ENCODE results near the gene ANKLE1.

The ANKLE1 gene

GRCh38 chr19:17240826-17241399, 40.8 kb upstream of the ANKLE1 start:
- no peaks in the 10 kb centered on the region for H3K27me3 ChIP-seq (ENCODE audit: control insufficient read depth in 1 of 2, insufficient read depth in 2 of 2, low read length in 2 of 2)
- H3K9me3 ChIP-seq (ENCODE audit: control insufficient read depth in 1 of 2, low read length in 2 of 2), result no peaks in the 10 kb centered on the region
- peak overlapping the region; percentile 43 to 48 for H3K9ac ChIP-seq (ENCODE audit: low read depth in 1 of 2, low read length in 2 of 2)
- H3K4me1 ChIP-seq (ENCODE audit: control insufficient read depth in 1 of 2, insufficient read depth in 2 of 2, low read length in 2 of 2), result peaks cover 43 to 48% of the 10 kb centered on the region in 2 donors
- H3K27ac ChIP-seq (ENCODE audit: low read depth, low read length), result peak overlapping the region; percentile 10
- H3K4me3 ChIP-seq (ENCODE audit: low read depth in 1 of 2, low read length in 2 of 2), result peak overlapping the region in 1 of 2 donors; percentile 29
- peaks cover 7 to 17% of the 10 kb centered on the region in 2 donors for H3K36me3 ChIP-seq (ENCODE audit: control insufficient read depth in 1 of 2, insufficient read depth in 2 of 2, low read length in 2 of 2)

- H3K4me3 ChIP-seq (ENCODE audit: low read depth in 1 of 2, low read length in 2 of 2), result peak overlapping the region; percentile 89
- H3K9ac ChIP-seq (ENCODE audit: low read depth in 1 of 2, low read length in 2 of 2), result peak overlapping the region; percentile 74 to 89
- peaks cover 7 to 16% of the 10 kb centered on the region in 2 donors for H3K36me3 ChIP-seq (ENCODE audit: control insufficient read depth in 1 of 2, insufficient read depth in 2 of 2, low read length in 2 of 2)
- peaks cover 46 to 52% of the 10 kb centered on the region in 2 donors for H3K4me1 ChIP-seq (ENCODE audit: control insufficient read depth in 1 of 2, insufficient read depth in 2 of 2, low read length in 2 of 2)
- H3K27me3 ChIP-seq (ENCODE audit: control insufficient read depth in 1 of 2, insufficient read depth in 2 of 2, low read length in 2 of 2), result no peaks in the 10 kb centered on the region
- no peak overlapping the region for H3K27ac ChIP-seq (ENCODE audit: low read depth, low read length)
- H3K9me3 ChIP-seq (ENCODE audit: control insufficient read depth in 1 of 2, low read length in 2 of 2), result no peaks in the 10 kb centered on the region
Measured at GRCh38 chr19:17242431-17243208, 39.1 kb upstream of the ANKLE1 start.

- Histone ChIP-seq H3K36me3 (ENCODE audit: control insufficient read depth in 1 of 2, insufficient read depth in 2 of 2, low read length in 2 of 2) (peaks cover 1 to 9% of the 10 kb centered on the region in 2 donors), H3K4me1 (ENCODE audit: control insufficient read depth in 1 of 2, insufficient read depth in 2 of 2, low read length in 2 of 2) (peaks cover 46 to 59% of the 10 kb centered on the region in 2 donors), H3K4me3 (ENCODE audit: low read depth in 1 of 2, low read length in 2 of 2) (peak overlapping the region; percentile 89), H3K9ac (ENCODE audit: low read depth in 1 of 2, low read length in 2 of 2) (peak overlapping the region; percentile 74 to 89), H3K27me3 (ENCODE audit: control insufficient read depth in 1 of 2, insufficient read depth in 2 of 2, low read length in 2 of 2) (no peaks in the 10 kb centered on the region), H3K27ac (ENCODE audit: low read depth, low read length) (peak overlapping the region; percentile 70), H3K9me3 (ENCODE audit: control insufficient read depth in 1 of 2, low read length in 2 of 2) (no peaks in the 10 kb centered on the region)
Measured at GRCh38 chr19:17243211-17243829, 38.4 kb upstream of the ANKLE1 start.

GRCh38 chr19:17243830-17244617, 37.7 kb upstream of the ANKLE1 start:
- Histone ChIP-seq H3K9ac (ENCODE audit: low read depth in 1 of 2, low read length in 2 of 2) (peak overlapping the region; percentile 74 to 89), H3K4me3 (ENCODE audit: low read depth in 1 of 2, low read length in 2 of 2) (peak overlapping the region; percentile 89), H3K27me3 (ENCODE audit: control insufficient read depth in 1 of 2, insufficient read depth in 2 of 2, low read length in 2 of 2) (no peaks in the 10 kb centered on the region), H3K36me3 (ENCODE audit: control insufficient read depth in 1 of 2, insufficient read depth in 2 of 2, low read length in 2 of 2) (peaks cover 0 to 5% of the 10 kb centered on the region in 2 donors), H3K27ac (ENCODE audit: low read depth, low read length) (peak overlapping the region; percentile 70), H3K9me3 (ENCODE audit: control insufficient read depth in 1 of 2, low read length in 2 of 2) (no peaks in the 10 kb centered on the region), H3K4me1 (ENCODE audit: control insufficient read depth in 1 of 2, insufficient read depth in 2 of 2, low read length in 2 of 2) (peaks cover 49 to 64% of the 10 kb centered on the region in 2 donors)

- Histone ChIP-seq H3K9ac (ENCODE audit: low read depth in 1 of 2, low read length in 2 of 2) (peak overlapping the region; percentile 70 to 89), H3K9me3 (ENCODE audit: control insufficient read depth in 1 of 2, low read length in 2 of 2) (no peaks in the 10 kb centered on the region), H3K27ac (ENCODE audit: low read depth, low read length) (peak overlapping the region; percentile 70), H3K4me3 (ENCODE audit: low read depth in 1 of 2, low read length in 2 of 2) (peak overlapping the region; percentile 89), H3K27me3 (ENCODE audit: control insufficient read depth in 1 of 2, insufficient read depth in 2 of 2, low read length in 2 of 2) (no peaks in the 10 kb centered on the region), H3K4me1 (ENCODE audit: control insufficient read depth in 1 of 2, insufficient read depth in 2 of 2, low read length in 2 of 2) (peaks cover 48 to 66% of the 10 kb centered on the region in 2 donors), H3K36me3 (ENCODE audit: control insufficient read depth in 1 of 2, insufficient read depth in 2 of 2, low read length in 2 of 2) (peaks cover 0 to 5% of the 10 kb centered on the region in 2 donors)
Measured at GRCh38 chr19:17244618-17245534, 36.8 kb upstream of the ANKLE1 start.

GRCh38 chr19:17245535-17245984, 36.1 kb upstream of the ANKLE1 start, which contains the start of gene NR2F6:
NR2F6 (minus strand) TSS chr19:17245919; CDS start chr19:17245220, 699 bp downstream.
- Histone ChIP-seq H3K9me3 (ENCODE audit: control insufficient read depth in 1 of 2, low read length in 2 of 2) (no peaks in the 10 kb centered on the region), H3K4me1 (ENCODE audit: control insufficient read depth in 1 of 2, insufficient read depth in 2 of 2, low read length in 2 of 2) (peaks cover 41 to 61% of the 10 kb centered on the region in 2 donors), H3K27me3 (ENCODE audit: control insufficient read depth in 1 of 2, insufficient read depth in 2 of 2, low read length in 2 of 2) (no peaks in the 10 kb centered on the region), H3K4me3 (ENCODE audit: low read depth in 1 of 2, low read length in 2 of 2) (peak within 1 kb of the TSS; percentile 89), H3K9ac (ENCODE audit: low read depth in 1 of 2, low read length in 2 of 2) (peak within 1 kb of the TSS; percentile 70 to 89), H3K36me3 (ENCODE audit: control insufficient read depth in 1 of 2, insufficient read depth in 2 of 2, low read length in 2 of 2) (peaks cover 0 to 1% of the 10 kb centered on the region in 2 donors), H3K27ac (ENCODE audit: low read depth, low read length) (peak within 1 kb of the TSS; percentile 82)

GRCh38 chr19:17246681-17247425, 34.8 kb upstream of the ANKLE1 start:
- Histone ChIP-seq H3K27ac (ENCODE audit: low read depth, low read length) (peak overlapping the region; percentile 82), H3K4me3 (ENCODE audit: low read depth in 1 of 2, low read length in 2 of 2) (peak overlapping the region; percentile 61 to 64), H3K9me3 (ENCODE audit: control insufficient read depth in 1 of 2, low read length in 2 of 2) (no peaks in the 10 kb centered on the region), H3K36me3 (ENCODE audit: control insufficient read depth in 1 of 2, insufficient read depth in 2 of 2, low read length in 2 of 2) (no peaks in the 10 kb centered on the region), H3K9ac (ENCODE audit: low read depth in 1 of 2, low read length in 2 of 2) (peak overlapping the region; percentile 43 to 68), H3K27me3 (ENCODE audit: control insufficient read depth in 1 of 2, insufficient read depth in 2 of 2, low read length in 2 of 2) (no peaks in the 10 kb centered on the region), H3K4me1 (ENCODE audit: control insufficient read depth in 1 of 2, insufficient read depth in 2 of 2, low read length in 2 of 2) (peaks cover 35 to 53% of the 10 kb centered on the region in 2 donors)

- Histone ChIP-seq H3K27ac (ENCODE audit: low read depth, low read length) (peak overlapping the region; percentile 54), H3K4me1 (ENCODE audit: control insufficient read depth in 1 of 2, insufficient read depth in 2 of 2, low read length in 2 of 2) (peaks cover 24 to 42% of the 10 kb centered on the region in 2 donors), H3K9me3 (ENCODE audit: control insufficient read depth in 1 of 2, low read length in 2 of 2) (no peaks in the 10 kb centered on the region), H3K27me3 (ENCODE audit: control insufficient read depth in 1 of 2, insufficient read depth in 2 of 2, low read length in 2 of 2) (no peaks in the 10 kb centered on the region), H3K36me3 (ENCODE audit: control insufficient read depth in 1 of 2, insufficient read depth in 2 of 2, low read length in 2 of 2) (no peaks in the 10 kb centered on the region), H3K4me3 (ENCODE audit: low read depth in 1 of 2, low read length in 2 of 2) (no peak overlapping the region), H3K9ac (ENCODE audit: low read depth in 1 of 2, low read length in 2 of 2) (peak overlapping the region in 1 of 2 donors; percentile 39)
Measured at GRCh38 chr19:17248011-17248776, 33.5 kb upstream of the ANKLE1 start.

Measured in duodenal mucosa (tissue), 2 donors.